HG03135 (cell line): ENCODE measurements around the gene SLC25A29.
"Not testable (repeated sequence)": the region's sequence is repeated elsewhere in the genome, so short reads cannot be mapped to it uniquely, and the experiment has no call there.

Source experiments
- ATAC-seq: cut with Tn5 transposase; IDR thresholded peaks from one replicate; pipeline ENCODE4 v1.9.1; 2021; ENCODE audit warnings: mild to moderate bottlenecking, moderate library complexity; ENCODE audit not compliant: unreplicated experiment

SLC25A29 gene

DNA sequence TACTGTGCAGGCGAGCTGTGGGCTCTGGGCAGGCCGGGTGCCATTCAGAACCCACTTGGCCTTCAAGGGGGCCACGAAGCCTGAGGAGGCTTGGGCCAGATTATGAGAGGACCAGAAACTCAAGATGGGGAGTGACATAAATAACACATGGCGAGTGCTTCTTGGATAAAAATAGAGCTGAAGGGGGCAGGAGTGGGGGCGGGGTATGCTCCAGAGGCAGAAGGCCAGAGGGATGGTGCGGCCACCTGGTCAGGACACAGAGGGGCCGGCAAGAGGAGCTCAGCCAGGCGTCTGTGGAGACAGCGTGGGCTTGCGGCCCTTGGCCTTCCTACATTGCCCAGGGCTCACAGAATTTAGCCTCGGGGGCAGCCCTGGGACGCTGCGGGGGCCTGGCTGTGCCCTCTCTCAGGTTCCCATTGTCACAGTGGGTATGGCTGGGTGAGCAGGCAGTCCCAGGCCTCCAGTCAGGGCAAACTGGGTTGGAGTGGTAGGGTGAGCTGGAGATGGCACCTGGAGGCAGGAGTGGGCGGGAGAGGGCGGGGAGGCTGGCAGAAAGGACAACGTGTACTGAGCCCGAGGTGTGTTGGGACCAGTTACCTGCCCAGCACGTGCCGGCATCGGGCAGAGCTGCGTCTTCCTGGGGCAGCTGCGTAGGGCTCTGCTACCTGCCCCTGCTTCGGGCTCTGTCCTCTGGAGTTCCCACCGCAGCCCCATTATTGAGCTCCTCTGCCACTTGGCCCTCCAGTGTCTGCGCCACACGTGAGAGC lies 7.4 kb upstream of the SLC25A29 start:
- no peak for ATAC-seq

DNA sequence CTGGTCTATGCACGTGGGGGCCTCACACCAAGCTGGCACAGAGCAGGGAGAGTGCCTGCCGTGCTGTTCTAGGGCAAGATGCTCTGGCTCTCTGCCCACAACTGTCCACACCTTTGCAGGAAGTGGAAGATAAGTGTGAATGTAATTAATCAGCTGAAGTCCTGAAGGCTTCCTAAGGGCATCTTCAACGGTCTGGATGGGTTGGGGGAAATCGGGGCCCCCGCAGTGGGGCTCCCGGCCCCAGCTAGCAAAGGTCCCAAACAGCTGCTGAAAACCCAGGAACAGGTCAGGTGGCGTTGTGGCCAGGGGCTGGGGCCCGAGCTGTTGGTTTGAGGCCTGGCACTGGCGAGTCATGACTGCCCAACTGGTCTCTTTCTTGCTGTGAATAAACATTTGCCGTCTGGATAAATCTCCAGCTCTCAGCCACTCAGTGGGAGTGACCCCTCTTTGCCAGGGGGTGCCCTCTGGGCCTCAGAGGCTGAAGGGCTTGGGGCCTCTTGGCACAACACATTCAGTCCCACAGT lies 6.7 kb upstream of the SLC25A29 start:
- no peak for ATAC-seq

DNA sequence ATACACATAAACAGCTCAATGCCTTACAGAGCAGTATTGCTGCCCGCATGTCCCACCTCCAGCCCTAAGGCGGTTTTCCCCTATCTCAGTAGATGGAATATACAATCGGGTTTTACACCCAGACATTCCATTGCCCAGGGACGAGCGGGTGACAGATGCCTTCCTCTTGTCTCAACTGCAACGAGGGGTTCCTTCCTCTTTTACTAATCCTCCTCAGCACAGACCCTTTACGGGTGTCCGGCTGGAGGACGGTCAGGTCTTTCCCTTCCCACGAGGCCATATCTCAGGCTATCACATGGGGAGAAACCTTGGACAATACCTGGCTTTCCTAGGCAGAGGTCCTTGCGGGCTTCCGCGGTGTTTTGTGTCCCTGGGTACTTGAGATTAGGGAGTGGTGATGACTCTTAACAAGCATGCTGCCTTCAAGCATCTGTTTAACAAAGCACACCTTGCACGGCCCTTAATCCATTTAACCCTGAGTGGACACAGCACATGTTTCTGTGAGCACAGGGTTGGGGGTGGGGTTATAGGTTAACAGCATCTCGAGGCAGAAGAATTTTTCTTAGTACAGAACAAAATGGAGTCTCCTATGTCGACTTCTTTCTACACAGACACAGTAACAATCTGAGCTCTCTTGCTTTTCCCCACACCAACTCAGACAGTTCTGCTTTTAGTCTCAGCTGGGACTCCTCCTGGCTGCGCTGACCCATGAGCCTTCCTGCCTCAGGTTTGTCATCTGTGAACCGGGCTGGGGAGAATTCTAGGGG lies 6.0 kb upstream of the SLC25A29 start:
- ATAC-seq, result not testable (repeated sequence)

DNA sequence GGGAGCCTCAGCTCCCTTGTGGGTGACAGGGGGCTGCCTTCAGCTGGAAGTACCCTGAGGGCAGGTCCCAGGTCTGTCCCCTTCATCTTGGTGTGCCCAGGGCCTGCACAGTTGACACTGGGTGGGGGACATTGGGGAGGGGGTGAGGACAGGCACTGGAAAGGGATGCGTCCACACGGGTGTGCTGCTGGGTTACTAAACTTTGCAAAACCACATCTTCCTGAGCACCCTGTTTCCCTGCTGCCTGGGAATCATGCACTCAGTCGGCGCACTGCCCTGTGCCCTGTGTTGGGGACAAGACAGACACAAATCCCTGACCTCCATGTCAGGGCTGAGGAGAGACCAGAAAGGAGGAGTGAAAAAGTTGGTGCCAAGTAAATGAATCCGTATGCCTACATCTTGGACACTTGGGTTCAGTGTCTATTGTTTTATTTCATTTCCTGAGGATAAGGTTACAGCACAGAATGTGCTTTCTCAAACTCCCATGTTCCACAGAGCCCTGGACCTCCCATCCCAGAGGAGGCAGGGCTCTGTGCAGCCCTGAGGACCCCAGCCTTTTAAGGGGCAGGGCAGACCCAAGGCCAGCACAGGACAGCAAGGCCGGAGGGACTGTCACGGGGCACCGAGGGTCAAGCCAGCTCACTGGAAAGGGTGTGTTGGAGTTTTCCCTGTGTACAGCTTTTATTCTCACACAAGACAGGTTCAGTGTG lies 2.9 kb upstream of the SLC25A29 start:
- ATAC-seq, result no peak

GRCh38 chr14:100308427-100308792 lies 2.2 kb upstream of the SLC25A29 start:
- not testable (repeated sequence) for ATAC-seq

GRCh38 chr14:100307766-100308426 lies 1.7 kb upstream of the SLC25A29 start:
- ATAC-seq, result no peak

GRCh38 chr14:100306998-100307765 lies 938 bp upstream of the SLC25A29 start:
- peak; percentile 16 for ATAC-seq

- ATAC-seq, result no peak
Observed at GRCh38 chr14:100305324-100306100, 732 bp downstream of the SLC25A29 start.

GRCh38 chr14:100304825-100305323 lies 1.4 kb downstream of the SLC25A29 start:
- no peak for ATAC-seq

DNA sequence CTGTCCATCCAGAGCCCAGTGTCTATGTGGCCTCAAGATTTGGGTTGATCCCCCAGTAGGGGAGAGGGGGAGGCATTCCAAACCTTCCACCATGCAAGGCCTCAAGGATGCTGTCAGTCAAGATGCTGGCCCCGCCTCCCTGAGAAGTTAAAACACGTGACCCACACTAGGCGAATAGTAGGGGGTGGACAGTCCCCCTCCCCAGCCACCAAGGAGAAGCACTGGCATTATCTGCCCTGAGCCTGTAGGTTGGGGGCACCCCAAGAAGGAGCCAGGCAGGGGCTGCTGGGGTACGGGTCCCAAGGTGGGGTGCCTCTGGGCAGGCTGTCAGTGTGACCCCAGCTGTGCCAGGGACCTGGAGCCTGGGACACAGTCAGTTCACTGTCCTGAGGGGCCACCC lies 2.3 kb downstream of the SLC25A29 start:
- ATAC-seq, result no peak

DNA sequence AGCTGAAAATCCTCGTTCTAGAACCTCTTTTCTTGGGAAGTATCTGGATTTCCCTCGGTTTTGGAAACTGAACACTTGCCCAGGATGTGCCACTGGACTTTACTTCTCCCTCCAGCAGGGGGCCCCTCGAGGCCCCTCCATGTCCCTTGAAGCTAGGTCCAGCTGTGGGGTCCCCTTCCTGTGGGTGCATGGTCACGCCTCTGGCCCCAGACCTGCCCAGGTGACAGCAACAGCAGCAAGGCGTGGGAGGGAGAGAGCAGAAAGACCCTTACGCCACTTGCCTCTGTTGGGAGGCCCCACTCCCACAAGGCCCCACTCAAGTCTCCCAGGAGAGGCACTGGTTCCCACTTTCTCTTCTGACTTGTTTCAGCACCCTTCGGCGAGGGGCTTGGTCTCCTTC lies 3.1 kb downstream of the SLC25A29 start:
- ATAC-seq, result no peak

- no peak for ATAC-seq
Observed at GRCh38 chr14:100302616-100303015, 3.6 kb downstream of the SLC25A29 start.

DNA sequence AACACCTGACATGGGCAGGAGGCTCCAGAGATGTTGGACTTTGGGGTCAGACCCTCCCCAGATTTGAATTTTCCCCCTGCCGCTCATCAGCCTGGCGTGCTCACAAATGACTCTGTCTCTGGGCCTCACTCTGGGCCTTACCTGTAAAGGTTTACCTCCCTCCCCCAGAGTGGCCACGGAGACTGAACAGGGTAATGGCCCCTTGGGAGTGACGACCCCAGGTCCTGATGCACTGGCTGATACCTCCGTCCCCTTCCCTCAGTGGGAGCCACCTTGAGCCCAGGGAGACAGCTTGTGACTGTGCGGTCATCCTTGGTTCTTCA lies 7.0 kb downstream of the SLC25A29 start:
- ATAC-seq, result no peak

- ATAC-seq, result no peak
Observed at GRCh38 chr14:100298551-100299237, 7.5 kb downstream of the SLC25A29 start.

- ATAC-seq, result peak; percentile 80
Observed at GRCh38 chr14:100297320-100298300, 8.6 kb downstream of the SLC25A29 start.

- not testable (repeated sequence) for ATAC-seq
Observed at GRCh38 chr14:100296729-100297128, 9.5 kb downstream of the SLC25A29 start.

DNA sequence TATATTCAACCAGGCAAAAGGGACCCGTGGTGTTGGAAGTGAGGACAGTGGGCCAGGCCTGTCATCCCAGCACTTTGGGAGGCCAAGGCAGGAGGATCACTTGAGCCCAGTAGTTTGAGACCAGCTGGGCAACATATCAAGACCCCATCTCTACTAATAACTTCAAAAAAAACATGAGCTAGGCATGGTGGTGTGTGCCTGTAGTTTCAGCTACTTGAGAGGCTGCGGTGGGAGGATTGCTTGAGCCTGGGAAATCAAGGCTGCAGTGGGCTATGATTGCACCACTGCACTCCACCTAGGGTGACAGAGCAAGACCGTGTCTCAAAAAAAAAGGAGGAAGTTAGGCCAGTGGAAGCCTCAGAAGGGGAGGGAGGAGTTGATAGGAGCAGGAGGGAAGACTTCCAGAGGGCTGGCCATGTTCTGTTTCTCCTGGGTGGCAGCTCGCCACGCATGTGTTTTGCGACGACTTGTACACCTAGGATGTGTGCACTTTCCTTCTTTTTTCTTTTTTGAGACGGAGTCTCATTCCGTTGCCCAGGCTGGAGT lies 10.1 kb downstream of the SLC25A29 start:
- no peak for ATAC-seq
